ENCODE results near the gene WDR89. TPM values are rescaled to one million over a fixed set of nuclear protein-coding genes. Genes with fewer than 3 reads are reported as not detected.

The WDR89 gene
- total RNA-seq, 4 donors from 2014 or later, result 20.3 to 36.4 (median 32.1) TPM

- intact Hi-C loops (cut with DNase I; ENCODE audit: low total_unique reads), result no loop called here
- no peaks in the 10 kb centered on the region for H3K27me3 ChIP-seq
- H3K36me3 ChIP-seq, result no peaks in the 10 kb centered on the region
- TF ChIP-seq CTCF (IDR thresholded peaks at IDR 0.05), result no peak
- no peak for TF ChIP-seq POLR2A (IDR thresholded peaks at IDR 0.05)
- DNase-seq, result no peak
- no peak overlapping the region for H3K27ac ChIP-seq
- H3K4me3 ChIP-seq, result no peak overlapping the region
- H3K4me1 ChIP-seq, result no peaks in the 10 kb centered on the region
- H3K9me3 ChIP-seq, result no peaks in the 10 kb centered on the region
These were observed 63.4 kb downstream of the WDR89 start for GRCh38 chr14:63578300-63578699.

- Histone ChIP-seq H3K36me3 (no peaks in the 10 kb centered on the region), H3K4me3 (no peak overlapping the region), H3K9me3 (no peaks in the 10 kb centered on the region), H3K4me1 (no peaks in the 10 kb centered on the region), H3K27me3 (no peaks in the 10 kb centered on the region), H3K27ac (no peak overlapping the region)
- intact Hi-C loops (cut with DNase I; ENCODE audit: low total_unique reads), result no loop called here
- DNase-seq, result no peak
- TF ChIP-seq POLR2A (IDR thresholded peaks at IDR 0.05) (no peak), CTCF (IDR thresholded peaks at IDR 0.05) (no peak)
These were observed 68.1 kb downstream of the WDR89 start for GRCh38 chr14:63573581-63573980.

GRCh38 chr14:63565448-63565847, 76.2 kb downstream of the WDR89 start:
- TF ChIP-seq POLR2A (IDR thresholded peaks at IDR 0.05) (no peak), CTCF (IDR thresholded peaks at IDR 0.05) (no peak)
- intact Hi-C loops (cut with DNase I; ENCODE audit: low total_unique reads), result no loop called here
- Histone ChIP-seq H3K4me1 (no peaks in the 10 kb centered on the region), H3K27me3 (no peaks in the 10 kb centered on the region), H3K36me3 (no peaks in the 10 kb centered on the region), H3K27ac (no peak overlapping the region), H3K9me3 (no peaks in the 10 kb centered on the region), H3K4me3 (no peak overlapping the region)
- no peak for DNase-seq

GRCh38 chr14:63564318-63564717, 77.4 kb downstream of the WDR89 start:
- Histone ChIP-seq H3K27me3 (no peaks in the 10 kb centered on the region), H3K27ac (no peak overlapping the region), H3K4me1 (no peaks in the 10 kb centered on the region), H3K36me3 (no peaks in the 10 kb centered on the region), H3K9me3 (no peaks in the 10 kb centered on the region), H3K4me3 (no peak overlapping the region)
- intact Hi-C loops (cut with DNase I; ENCODE audit: low total_unique reads), result no loop called here
- no peak for DNase-seq
- TF ChIP-seq CTCF (IDR thresholded peaks at IDR 0.05) (no peak), POLR2A (IDR thresholded peaks at IDR 0.05) (no peak)

GRCh38 chr14:63563370-63564026, 78.2 kb downstream of the WDR89 start:
- intact Hi-C loops (cut with DNase I; ENCODE audit: low total_unique reads), result no loop called here
- Histone ChIP-seq H3K4me1 (no peaks in the 10 kb centered on the region), H3K27me3 (no peaks in the 10 kb centered on the region), H3K9me3 (no peaks in the 10 kb centered on the region), H3K4me3 (no peak overlapping the region), H3K36me3 (no peaks in the 10 kb centered on the region), H3K27ac (no peak overlapping the region)
- no peak for TF ChIP-seq POLR2A (IDR thresholded peaks at IDR 0.05)
- DNase-seq, result no peak

GRCh38 chr14:63562405-63562804, 79.3 kb downstream of the WDR89 start:
- Histone ChIP-seq H3K4me1 (no peaks in the 10 kb centered on the region), H3K36me3 (no peaks in the 10 kb centered on the region), H3K27ac (no peak overlapping the region), H3K9me3 (no peaks in the 10 kb centered on the region), H3K27me3 (no peaks in the 10 kb centered on the region), H3K4me3 (no peak overlapping the region)
- intact Hi-C loops (cut with DNase I; ENCODE audit: low total_unique reads), result no loop called here
- DNase-seq, result no peak
- TF ChIP-seq POLR2A (IDR thresholded peaks at IDR 0.05) (no peak), CTCF (IDR thresholded peaks at IDR 0.05) (no peak)

Data from uterus (tissue), 4 donors.